UCSD-AML1 (cell line): Measurements from ENCODE around the gene NAPSA.
A peak's percentile ranks its signal among the peaks of the same experiment; 100 is the strongest.
"Not testable (repeated sequence)": the region's sequence is repeated elsewhere in the genome, so short reads cannot be mapped to it uniquely, and the experiment has no call there.

Experiments
- DNase-seq: peaks from one replicate; lab custom pipeline; 2025; ENCODE audit not compliant: unreplicated experiment; lab: John Stamatoyannopoulos, UW

The NAPSA gene

GRCh38 chr19:50361290-50362029 lies 4.0 kb downstream of the NAPSA start:
- DNase-seq, result no peak

- no peak for DNase-seq
These were observed 6.1 kb downstream of the NAPSA start for GRCh38 chr19:50359328-50359818.

DNA sequence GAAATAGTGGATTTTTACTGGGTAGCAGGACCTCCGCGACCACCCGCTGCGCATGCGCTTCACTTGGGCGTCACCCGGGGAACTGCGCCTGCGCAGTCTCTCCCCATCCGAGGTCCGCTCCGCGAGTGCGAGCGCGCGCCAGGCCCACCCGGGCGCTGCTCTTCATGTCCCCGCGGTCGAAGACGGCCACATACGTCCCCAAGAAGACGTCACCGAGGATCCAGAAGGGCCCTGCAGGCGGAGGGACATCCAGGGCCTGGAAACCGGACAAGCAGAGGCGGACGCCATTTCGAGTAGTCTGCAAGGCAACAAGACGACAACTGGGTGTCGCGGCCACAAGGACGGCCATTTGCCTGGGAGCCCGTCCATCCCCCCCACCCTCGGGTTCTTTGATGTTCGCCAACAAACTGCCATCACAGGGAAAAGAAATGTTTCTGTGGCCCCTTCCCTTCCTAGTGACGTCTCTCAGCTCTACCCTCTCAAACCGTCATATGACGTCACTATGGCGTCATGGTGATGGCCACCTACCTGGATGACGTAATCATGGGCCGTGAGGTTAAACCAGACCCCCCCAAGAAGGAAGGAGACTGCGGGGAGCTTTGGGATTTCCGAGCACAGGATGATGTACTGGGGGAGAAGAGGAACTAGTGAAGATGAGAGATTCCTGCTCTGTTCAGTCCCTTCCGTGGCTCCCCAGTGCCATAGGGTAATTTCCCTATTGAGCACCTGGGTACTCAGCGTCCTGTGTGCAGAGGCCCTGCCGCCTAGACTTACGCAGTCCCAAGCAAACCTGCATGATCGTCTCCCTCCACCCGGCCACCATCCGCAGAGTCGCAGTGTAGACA lies 6.7 kb downstream of the NAPSA start:
- DNase-seq, result peak; percentile 88

- DNase-seq, result peak; percentile 89
These were observed 8.0 kb downstream of the NAPSA start for GRCh38 chr19:50357178-50358100.

DNA sequence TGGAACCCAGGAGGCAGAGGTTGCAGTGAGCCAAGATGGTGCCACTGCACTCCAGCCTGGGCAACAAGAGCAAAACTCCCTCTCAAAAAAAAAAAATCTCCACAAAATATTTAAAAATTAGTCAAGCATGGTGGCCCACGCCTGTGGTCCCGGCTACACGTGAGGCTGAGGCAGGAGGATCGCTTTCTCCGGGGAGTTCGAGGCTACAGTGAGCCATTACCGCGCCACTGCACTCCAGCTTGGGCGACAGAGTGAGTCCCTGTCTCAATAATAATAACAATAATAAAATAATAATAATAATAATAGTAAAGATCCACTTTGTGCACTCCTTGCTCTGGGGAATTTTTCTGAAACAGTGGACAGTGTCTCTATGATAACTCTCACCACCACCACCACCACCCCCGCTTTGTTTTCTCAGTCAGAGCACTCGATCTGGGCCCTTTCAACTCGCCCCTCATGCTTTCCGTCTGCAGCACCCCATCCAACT lies 8.7 kb downstream of the NAPSA start:
- no peak for DNase-seq

- not testable (repeated sequence) for DNase-seq
These were observed 12.0 kb downstream of the NAPSA start for GRCh38 chr19:50353487-50353880.

GRCh38 chr19:50352242-50352641 lies 13.2 kb downstream of the NAPSA start:
- DNase-seq, result no peak

DNA sequence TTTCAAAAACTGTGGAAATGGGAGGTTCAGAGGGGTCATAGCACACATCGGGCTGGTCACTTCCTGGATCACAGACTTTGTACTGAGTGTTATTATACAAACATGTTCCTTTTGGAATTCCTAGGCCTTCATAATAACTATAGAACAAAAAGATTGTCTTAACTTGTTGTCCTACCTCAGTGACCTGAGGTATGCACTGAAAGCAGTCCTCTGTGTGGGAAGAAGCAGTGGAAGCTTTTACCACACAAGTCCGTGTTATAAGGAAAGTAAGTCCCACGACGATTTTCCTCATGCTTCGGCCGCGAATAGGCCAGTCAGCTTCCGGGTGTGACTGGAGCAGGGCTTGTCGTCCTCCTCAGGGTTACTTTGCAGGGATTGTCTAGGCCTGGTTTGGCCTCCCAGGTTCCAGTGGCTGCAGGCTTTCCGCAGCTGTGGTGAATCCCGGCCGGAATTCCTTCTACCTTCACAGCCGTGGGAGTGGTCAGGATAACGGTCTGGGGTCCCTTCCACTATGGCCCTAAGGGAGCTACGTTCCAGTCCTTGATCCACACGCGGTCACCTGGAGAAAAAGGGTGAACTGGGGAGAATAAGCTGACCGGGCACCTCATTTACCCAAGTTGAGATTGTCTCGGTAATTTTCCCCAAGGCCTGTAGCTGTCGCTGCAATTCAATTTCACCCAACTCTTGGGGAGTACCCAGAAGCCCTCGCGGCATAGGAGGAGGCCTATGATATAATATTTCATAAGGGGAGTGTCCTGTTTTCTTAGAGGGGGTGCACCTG lies 16.0 kb downstream of the NAPSA start:
- DNase-seq, result no peak

GRCh38 chr19:50347089-50347581 lies 18.3 kb downstream of the NAPSA start:
- not testable (repeated sequence) for DNase-seq

GRCh38 chr19:50344661-50345318 lies 20.6 kb downstream of the NAPSA start:
- DNase-seq, result no peak

GRCh38 chr19:50341091-50341564 lies 24.3 kb downstream of the NAPSA start:
- no peak for DNase-seq

DNA sequence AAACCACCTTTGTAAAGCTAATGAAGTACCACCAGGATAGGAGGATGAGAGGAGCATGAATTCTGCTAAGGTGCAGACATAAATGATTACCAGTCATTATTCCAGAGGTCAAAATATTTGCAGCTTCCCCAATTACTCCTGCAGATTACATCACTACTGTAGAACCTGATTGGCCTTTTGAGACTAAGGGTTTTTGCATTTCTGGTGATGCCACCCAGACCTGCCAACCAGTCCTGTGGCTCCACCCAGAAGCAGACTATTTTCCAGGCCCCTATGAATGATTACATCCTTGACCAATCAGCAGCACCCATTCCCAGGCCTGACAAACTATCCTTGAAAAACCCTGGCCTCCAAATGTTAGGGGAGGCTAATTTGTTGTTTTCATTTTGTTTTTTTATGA lies 25.1 kb downstream of the NAPSA start:
- DNase-seq, result no peak

- DNase-seq, result not testable (repeated sequence)
These were observed 28.4 kb downstream of the NAPSA start for GRCh38 chr19:50337031-50337430.

DNA sequence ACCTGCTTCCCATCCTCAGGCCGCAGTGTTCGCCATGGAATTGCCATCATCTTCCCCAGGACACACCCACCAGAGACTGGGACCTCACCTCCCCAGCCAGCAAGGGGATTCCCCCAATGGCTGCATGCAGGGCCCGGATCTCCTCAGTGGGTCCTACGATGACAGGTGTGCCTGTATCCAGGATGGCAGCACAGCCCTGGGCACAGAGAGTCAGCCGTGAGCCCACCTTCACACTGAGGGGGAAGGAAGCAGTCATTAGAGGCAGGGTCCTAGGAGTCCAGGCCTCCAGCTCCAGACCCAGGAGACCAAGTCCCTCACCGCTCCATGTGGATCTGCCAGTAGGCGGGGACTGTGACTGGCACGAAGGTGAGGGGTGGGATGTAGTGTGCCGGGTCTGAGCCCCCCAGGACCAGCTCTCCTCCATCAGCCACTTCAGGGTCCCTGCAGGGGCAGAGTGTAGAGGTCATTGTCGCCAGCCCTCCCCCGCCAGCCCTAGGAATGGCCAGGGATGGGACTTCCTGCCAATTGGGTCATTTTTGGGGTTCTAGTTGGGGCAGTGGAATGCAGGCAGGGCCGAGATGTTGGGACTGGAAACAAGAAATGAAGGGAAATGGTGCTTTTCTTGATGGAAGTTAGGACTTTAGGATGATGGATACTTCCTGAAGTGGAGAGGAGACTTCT lies 30.6 kb downstream of the NAPSA start:
- DNase-seq, result no peak

- DNase-seq, result peak; percentile 79
These were observed 31.5 kb downstream of the NAPSA start for GRCh38 chr19:50333737-50334617.

GRCh38 chr19:50333235-50333736 lies 32.2 kb downstream of the NAPSA start:
- peak; percentile 79 for DNase-seq

GRCh38 chr19:50332244-50333038 lies 33.0 kb downstream of the NAPSA start:
- DNase-seq, result no peak
